Nephron (organoid): ENCODE measurements around the gene FIBIN.
A peak's percentile ranks its signal among the peaks of the same experiment; 100 is the strongest.
"Not testable (repeated sequence)": the region's sequence is repeated elsewhere in the genome, so short reads cannot be mapped to it uniquely, and the experiment has no call there.

Experiments
- H3K27ac Mint-ChIP-seq, 3 experiments: 2 replicates each; pipeline ENCODE4 v1.8.0; 2020; ENCODE audit warnings: mixed read lengths in 3 of 3, mild to moderate bottlenecking in 2 of 3, moderate library complexity in 1 of 3
- H3K27me3 Mint-ChIP-seq: 2 replicates; pipeline ENCODE4 v1.8.0; 2021; ENCODE audit warnings: low read depth, mild to moderate bottlenecking, moderate library complexity, mixed read lengths
- H3K36me3 Mint-ChIP-seq: 2 replicates; pipeline ENCODE4 v1.8.0; 2020; ENCODE audit warnings: low read depth, mixed read lengths
- H3K4me1 Mint-ChIP-seq: 2 replicates; pipeline ENCODE4 v1.8.0; 2020; ENCODE audit warnings: mixed read lengths
- H3K4me3 Mint-ChIP-seq, 3 experiments: 2 replicates each; pipeline ENCODE4 v1.8.0; 2020; ENCODE audit warnings: mild to moderate bottlenecking in 3 of 3, mixed read lengths in 3 of 3, moderate library complexity in 2 of 3
- H3K9me3 Mint-ChIP-seq: 2 replicates; pipeline ENCODE4 v1.8.0; 2020; ENCODE audit warnings: mixed read lengths
- TF ChIP-seq, protein P1 (sequence below), 3 experiments: fragments of 200-600 bp; sonication (generic); IDR thresholded peaks; one replicate each; pipeline ENCODE4 v1.5.0; 2021; ENCODE audit warnings: antibody characterized with exemption in 3 of 3; ENCODE audit not compliant: unreplicated experiment in 3 of 3

FIBIN gene

GRCh38 chr11:26971961-26972360 is 22.0 kb upstream of the FIBIN start:
- H3K27ac Mint-ChIP-seq: no peak overlapping the region
- peaks cover 2% of the 10 kb centered on the region for H3K9me3 Mint-ChIP-seq
- no peaks in the 10 kb centered on the region for H3K36me3 Mint-ChIP-seq
- peaks cover 22% of the 10 kb centered on the region for H3K4me1 Mint-ChIP-seq
- no peaks in the 10 kb centered on the region for H3K27me3 Mint-ChIP-seq
- TF ChIP-seq, protein P1, sequence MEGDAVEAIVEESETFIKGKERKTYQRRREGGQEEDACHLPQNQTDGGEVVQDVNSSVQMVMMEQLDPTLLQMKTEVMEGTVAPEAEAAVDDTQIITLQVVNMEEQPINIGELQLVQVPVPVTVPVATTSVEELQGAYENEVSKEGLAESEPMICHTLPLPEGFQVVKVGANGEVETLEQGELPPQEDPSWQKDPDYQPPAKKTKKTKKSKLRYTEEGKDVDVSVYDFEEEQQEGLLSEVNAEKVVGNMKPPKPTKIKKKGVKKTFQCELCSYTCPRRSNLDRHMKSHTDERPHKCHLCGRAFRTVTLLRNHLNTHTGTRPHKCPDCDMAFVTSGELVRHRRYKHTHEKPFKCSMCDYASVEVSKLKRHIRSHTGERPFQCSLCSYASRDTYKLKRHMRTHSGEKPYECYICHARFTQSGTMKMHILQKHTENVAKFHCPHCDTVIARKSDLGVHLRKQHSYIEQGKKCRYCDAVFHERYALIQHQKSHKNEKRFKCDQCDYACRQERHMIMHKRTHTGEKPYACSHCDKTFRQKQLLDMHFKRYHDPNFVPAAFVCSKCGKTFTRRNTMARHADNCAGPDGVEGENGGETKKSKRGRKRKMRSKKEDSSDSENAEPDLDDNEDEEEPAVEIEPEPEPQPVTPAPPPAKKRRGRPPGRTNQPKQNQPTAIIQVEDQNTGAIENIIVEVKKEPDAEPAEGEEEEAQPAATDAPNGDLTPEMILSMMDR (IDR thresholded peaks at IDR 0.05; ENCODE audit: unreplicated experiment in 3 of 3): no peak
- H3K4me3 Mint-ChIP-seq: no peak overlapping the region

GRCh38 chr11:26974069-26974783 is 19.7 kb upstream of the FIBIN start:
- peak overlapping the region in 2 of 3 experiments; percentile 6 to 48 for H3K27ac Mint-ChIP-seq
- no peaks in the 10 kb centered on the region for H3K27me3 Mint-ChIP-seq
- TF ChIP-seq, protein P1 (IDR thresholded peaks at IDR 0.05; ENCODE audit: unreplicated experiment in 3 of 3): no peak
- peaks cover 22% of the 10 kb centered on the region for H3K4me1 Mint-ChIP-seq
- H3K4me3 Mint-ChIP-seq: no peak overlapping the region
- peaks cover 3% of the 10 kb centered on the region for H3K9me3 Mint-ChIP-seq
- no peaks in the 10 kb centered on the region for H3K36me3 Mint-ChIP-seq

DNA sequence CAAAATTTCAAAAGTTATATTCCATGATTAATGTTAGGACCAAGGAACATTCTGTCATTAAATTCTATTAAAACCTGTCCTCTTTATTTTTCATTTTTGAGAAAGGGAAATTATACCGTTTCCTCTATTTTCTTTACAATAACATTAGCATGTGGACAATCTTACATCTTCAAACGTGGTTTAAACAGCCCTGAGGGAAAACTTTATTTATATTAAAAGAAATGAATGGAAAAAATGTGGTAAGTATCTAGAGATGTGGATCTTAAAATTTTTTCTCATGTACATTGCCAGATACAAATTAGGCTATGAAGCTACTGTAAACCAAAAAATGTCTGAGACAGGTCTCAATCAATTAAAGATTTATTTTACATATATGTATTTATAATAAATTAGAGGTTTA is 18.9 kb upstream of the FIBIN start:
- H3K4me3 Mint-ChIP-seq: no peak overlapping the region
- H3K4me1 Mint-ChIP-seq: peaks cover 22% of the 10 kb centered on the region
- H3K27ac Mint-ChIP-seq: peak overlapping the region in 1 of 3 experiments; percentile 6
- H3K36me3 Mint-ChIP-seq: no peaks in the 10 kb centered on the region
- TF ChIP-seq, protein P1 (IDR thresholded peaks at IDR 0.05; ENCODE audit: unreplicated experiment in 3 of 3): no peak
- H3K9me3 Mint-ChIP-seq: peaks cover 10% of the 10 kb centered on the region
- H3K27me3 Mint-ChIP-seq: no peaks in the 10 kb centered on the region

DNA sequence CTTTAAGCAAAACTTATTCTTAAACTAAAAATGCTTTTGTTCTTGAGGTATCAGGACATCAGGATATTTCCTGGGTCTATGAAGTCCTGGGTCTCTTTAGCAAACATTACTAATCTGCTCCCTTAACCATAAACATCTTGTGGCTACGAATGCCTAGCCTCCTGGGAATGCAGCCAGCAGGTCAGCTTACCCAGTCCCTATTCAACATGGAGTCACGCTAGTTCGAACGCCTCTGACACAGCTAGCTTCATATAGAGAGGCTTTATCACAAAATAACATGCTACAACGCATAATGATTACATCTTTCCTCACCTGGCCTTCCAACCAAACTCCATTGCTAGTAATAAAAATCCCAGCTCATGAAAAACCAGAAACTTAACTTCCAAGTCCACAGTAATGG is 17.5 kb upstream of the FIBIN start:
- Mint-ChIP-seq H3K4me1 (peaks cover 22% of the 10 kb centered on the region), H3K9me3 (peaks cover 23% of the 10 kb centered on the region), H3K36me3 (no peaks in the 10 kb centered on the region), H3K4me3 (no peak overlapping the region), H3K27ac (no peak overlapping the region), H3K27me3 (peaks cover 3% of the 10 kb centered on the region)
- TF ChIP-seq, protein P1 (IDR thresholded peaks at IDR 0.05; ENCODE audit: unreplicated experiment in 3 of 3): no peak

DNA sequence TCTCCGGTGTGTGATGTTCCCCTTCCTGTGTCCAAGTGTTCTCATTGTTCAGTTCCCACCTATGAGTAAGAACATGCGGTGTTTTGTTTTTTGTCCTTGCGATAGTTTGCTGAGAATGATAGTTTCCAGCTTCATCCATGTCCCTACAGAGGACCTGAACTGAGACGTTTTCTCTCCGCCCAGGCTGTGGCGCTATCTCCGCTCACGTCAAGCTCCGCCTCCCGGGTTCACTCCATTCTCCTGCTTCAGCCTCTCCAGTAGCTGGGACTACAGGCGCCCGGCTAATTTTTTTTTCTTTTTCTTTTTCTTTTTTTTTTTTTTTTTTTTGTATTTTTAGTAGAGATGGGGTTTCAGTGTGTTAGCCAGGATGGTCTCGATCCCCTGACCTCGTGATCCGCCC is 16.7 kb upstream of the FIBIN start:
- not testable (repeated sequence) for H3K36me3 Mint-ChIP-seq, H3K27ac Mint-ChIP-seq

GRCh38 chr11:26983645-26984044 is 10.3 kb upstream of the FIBIN start:
- Mint-ChIP-seq H3K36me3 (peaks cover 4% of the 10 kb centered on the region), H3K27ac (no peak overlapping the region), H3K4me1 (peaks cover 6% of the 10 kb centered on the region), H3K27me3 (peaks cover 3% of the 10 kb centered on the region), H3K9me3 (peaks cover 45% of the 10 kb centered on the region), H3K4me3 (no peak overlapping the region)
- TF ChIP-seq, protein P1 (IDR thresholded peaks at IDR 0.05; ENCODE audit: unreplicated experiment in 3 of 3): no peak

More for the DNA sequence above, 16.7 kb upstream of the FIBIN start:
- Mint-ChIP-seq H3K9me3 (peaks cover 29% of the 10 kb centered on the region), H3K4me1 (peaks cover 22% of the 10 kb centered on the region)
- not testable (repeated sequence) for H3K4me3 Mint-ChIP-seq, H3K27me3 Mint-ChIP-seq
